Heart right ventricle (tissue), 16 donors: ENCODE data around the gene TERB1. TPM values are rescaled to one million over a fixed set of nuclear protein-coding genes. Genes with fewer than 3 reads are reported as not detected.

Experiments
- ATAC-seq, 8 donors: fragments of 200-7000 bp; cut with Tn5 transposase; one replicate each; pipeline ENCODE4 v1.9.1; 2020; ENCODE audit warnings: mild to moderate bottlenecking in 8 of 8, moderate library complexity in 8 of 8, moderate number of reproducible peaks in 1 of 8
- DNase-seq, 2 donors: peaks; one replicate each; pipeline ENCODE4 v3.0.0-alpha.2; 2020
- H3K27ac ChIP-seq, 10 donors: fragments of 200-600 bp; sonication (generic) in 2 of 10; one replicate each; pipeline versions ENCODE4 v1.5.0 to v1.8.0; 2020 to 2022; ENCODE audit warnings: mild to moderate bottlenecking in 3 of 10
- H3K27me3 ChIP-seq, 7 donors: fragments of 200-600 bp; one replicate each; pipeline ENCODE4 v1.8.0; 2021 to 2022; ENCODE audit warnings: mild to moderate bottlenecking in 2 of 7
- H3K36me3 ChIP-seq, 9 donors: fragments of 200-600 bp; sonication (generic) in 1 of 9; one replicate each; pipeline versions ENCODE4 v1.5.0 to v1.8.0; 2020 to 2022; ENCODE audit warnings: mild to moderate bottlenecking in 2 of 9
- H3K4me1 ChIP-seq, 9 donors: fragments of 200-600 bp; sonication (generic) in 1 of 9; one replicate each; pipeline versions ENCODE4 v1.5.0 to v1.8.0; 2020 to 2022; ENCODE audit warnings: mild to moderate bottlenecking in 4 of 9
- H3K4me3 ChIP-seq, 10 donors: fragments of 200-600 bp; sonication (generic) in 2 of 10; one replicate each; pipeline versions ENCODE4 v1.5.0 to v1.8.0; 2020 to 2022; ENCODE audit warnings: mild to moderate bottlenecking in 7 of 10, moderate library complexity in 2 of 10
- H3K9me3 ChIP-seq, 11 donors: fragments of 200-600 bp in 10 of 11; sonication (generic) in 2 of 11; one replicate each; pipeline versions ENCODE4 v1.5.0 to v1.8.0; 2013 to 2022; ENCODE audit warnings: mild to moderate bottlenecking in 2 of 11, control low read depth in 1 of 11, moderate library complexity in 1 of 11
- CTCF ChIP-seq, 9 donors: fragments of 200-600 bp; sonication (generic) in 2 of 9; IDR thresholded peaks; one replicate each; pipeline versions ENCODE4 v1.5.0 to v1.8.0; 2021 to 2022; ENCODE audit warnings: antibody characterized with exemption in 9 of 9, mild to moderate bottlenecking in 5 of 9, moderate library complexity in 1 of 9
- WGBS, 2 donors: extraction: QIAGEN DNeasy Blood & Tissue Kit; methylation state at CpG; one replicate each; pipeline ENCODE4 v1.1.7; 2013; ENCODE audit warnings: inconsistent platforms in 1 of 2; 5-methylcytosine and 5-hydroxymethylcytosine counted together
- intact Hi-C, 10 donors: fragments of 100-400 bp; cut with DNase I; formaldehyde crosslinking; loops; one replicate each; pipeline versions ENCODE4 v1.11.1 to v1.14.2; 2022
- polyA plus RNA-seq, 2 donors: library from polyadenylated mRNA; stranded (reverse); fragments of 200-250 nt; gene quantifications; one replicate each; pipeline ENCODE4 v1.2.3, GENCODE V29; 2013
- total RNA-seq, 10 donors: library from RNA; stranded (reverse); fragmentation: NEBNext Ultra II Directional in 3 of 10; extraction: Animal tissue kit (Norgen Biotek cat#: 25700) in 3 of 10; gene quantifications; one replicate each; pipeline versions ENCODE4 v1.2.1 to v1.2.4, GENCODE V29; 2021 to 2023
- donor health status: Arrhythmogenic right ventricular cardiomyopathy.
- donor health status: ischemic (EF 13 %, LVEDD 7.1; RV severe dilation, severe dysfunction).
- donor health status: healthy with polysubstance abuse.
- donor health status: DM: no; HTN: yes; CAD: no.
- donor health status: DM: no; HTN: no; CAD: no.
- donor health status: ischemic (EF 25% LVEDD 6.9; RV normal size, moderate dysfunction).
- donor health status: ischemic (EF 25% LVEDD 5.7; RV mildly dilated, moderate dysfunction).
- donor health status: healthy.
- donor health status: DM: yes; HTN: yes; CAD: no.
- donor health status: Ischemic cardiomyopathy.
- donor health status: ischemic (EF 35%, LVEDD 5.7; RV mildly dilated, moderate dysfunction).
- donor health status: nonischemic (EF 11% LVEDD 7.7; RV severe dilation, severe dysfunction).
- donor health status: DM: yes; HTN: yes; CAD: no.
- donor health status: PGD.
- donor health status: ischemic (EF 29% LVEDD 5.4; RV normal size, mild dysfunction).
- donor health status: nonischemic (EF 23%, LVEDD 6.1; RV moderate dilation, normal function).

TERB1 gene
- total and polyA plus RNA-seq, 12 donors, result 0.12 TPM; not detected in 11

GRCh38 chr16:66840883-66841282 lies 39.5 kb upstream of the TERB1 start:
- Histone ChIP-seq H3K27me3 (peaks cover 10 to 29% (median 25%) of the 10 kb centered on the region in 7 donors), H3K4me1 (peaks cover 4 to 21% (median 12%) of the 10 kb centered on the region in 9 donors), H3K27ac (no peak overlapping the region), H3K36me3 (no peaks in the 10 kb centered on the region), H3K4me3 (no peak overlapping the region), H3K9me3 (peaks cover 0 to 9% (median 0%) of the 10 kb centered on the region in 11 donors)
- ATAC-seq (no peak), DNase-seq (no peak)
- intact Hi-C loops, result no loop called here
- no peak for TF ChIP-seq CTCF (IDR thresholded peaks at IDR 0.05)
- WGBS, 2 donors, result 53 to 55% methylated on average over 3 of the region's 3 CpGs

- no peak overlapping the region for H3K4me3 ChIP-seq
- H3K27ac ChIP-seq, result no peak overlapping the region
- WGBS, 2 donors, result 92% methylated on average over 5 of the region's 5 CpGs
- no peak for TF ChIP-seq CTCF (IDR thresholded peaks at IDR 0.05)
- H3K9me3 ChIP-seq, result peaks cover 0 to 9% (median 0%) of the 10 kb centered on the region in 11 donors
- intact Hi-C loops, result loop anchor here in 3 of 10 donors (5.0 kb wide), 1 partner anchor 33 kb away; no protein-coding TSS in a partner anchor
- ATAC-seq (no peak), DNase-seq (no peak)
- no peaks in the 10 kb centered on the region for H3K36me3 ChIP-seq
- H3K27me3 ChIP-seq, result peaks cover 0 to 4% (median 0%) of the 10 kb centered on the region in 7 donors
- peaks cover 0 to 12% (median 4%) of the 10 kb centered on the region in 9 donors for H3K4me1 ChIP-seq
Measured at GRCh38 chr16:66834746-66835145, 33.4 kb upstream of the TERB1 start.

- intact Hi-C loops, result loop anchor here in 5 of 10 donors (2.0 to 5.0 kb wide), 2 partner anchors 34 to 35 kb away; no protein-coding TSS in a partner anchor
- H3K4me3 ChIP-seq, result no peak overlapping the region
- TF ChIP-seq CTCF (IDR thresholded peaks at IDR 0.05), result no peak
Measured at GRCh38 chr16:66832661-66833305, 31.4 kb upstream of the TERB1 start.

GRCh38 chr16:66832190-66832589 lies 30.8 kb upstream of the TERB1 start:
- 79 to 82% methylated on average over 3 of the region's 3 CpGs for WGBS, 2 donors
- Histone ChIP-seq H3K4me3 (no peak overlapping the region), H3K27ac (no peak overlapping the region), H3K9me3 (no peaks in the 10 kb centered on the region), H3K36me3 (peaks cover 0 to 14% (median 0%) of the 10 kb centered on the region in 9 donors), H3K27me3 (peaks cover 0 to 2% (median 0%) of the 10 kb centered on the region in 7 donors), H3K4me1 (peaks cover 5 to 25% (median 14%) of the 10 kb centered on the region in 9 donors)
- DNase-seq (no peak), ATAC-seq (no peak)
- TF ChIP-seq CTCF (IDR thresholded peaks at IDR 0.05), result no peak
- intact Hi-C loops, result loop anchor here in 5 of 10 donors (2.0 to 5.0 kb wide), 2 partner anchors 35 kb away; no protein-coding TSS in a partner anchor

More at GRCh38 chr16:66832661-66833305, 31.4 kb upstream of the TERB1 start:
- Histone ChIP-seq H3K27ac (no peak overlapping the region), H3K27me3 (peaks cover 0 to 4% (median 0%) of the 10 kb centered on the region in 7 donors), H3K4me1 (peaks cover 5 to 24% (median 14%) of the 10 kb centered on the region in 9 donors), H3K36me3 (peaks cover 0 to 8% (median 0%) of the 10 kb centered on the region in 9 donors), H3K9me3 (no peaks in the 10 kb centered on the region)
- WGBS, 2 donors, result 81 to 82% methylated on average over 7 of the region's 7 CpGs
- no peak for DNase-seq
- ATAC-seq, result no peak
